NCI-H510A (cell line): Measurements from ENCODE around the gene TPGS2.
A peak's percentile ranks its signal among the peaks of the same experiment; 100 is the strongest.
"Not testable (repeated sequence)": the region's sequence is repeated elsewhere in the genome, so short reads cannot be mapped to it uniquely, and the experiment has no call there.

Experiments used
- DNase-seq: peaks from one replicate; lab custom pipeline; 2025; lab: John Stamatoyannopoulos, UW

Gene TPGS2

DNA sequence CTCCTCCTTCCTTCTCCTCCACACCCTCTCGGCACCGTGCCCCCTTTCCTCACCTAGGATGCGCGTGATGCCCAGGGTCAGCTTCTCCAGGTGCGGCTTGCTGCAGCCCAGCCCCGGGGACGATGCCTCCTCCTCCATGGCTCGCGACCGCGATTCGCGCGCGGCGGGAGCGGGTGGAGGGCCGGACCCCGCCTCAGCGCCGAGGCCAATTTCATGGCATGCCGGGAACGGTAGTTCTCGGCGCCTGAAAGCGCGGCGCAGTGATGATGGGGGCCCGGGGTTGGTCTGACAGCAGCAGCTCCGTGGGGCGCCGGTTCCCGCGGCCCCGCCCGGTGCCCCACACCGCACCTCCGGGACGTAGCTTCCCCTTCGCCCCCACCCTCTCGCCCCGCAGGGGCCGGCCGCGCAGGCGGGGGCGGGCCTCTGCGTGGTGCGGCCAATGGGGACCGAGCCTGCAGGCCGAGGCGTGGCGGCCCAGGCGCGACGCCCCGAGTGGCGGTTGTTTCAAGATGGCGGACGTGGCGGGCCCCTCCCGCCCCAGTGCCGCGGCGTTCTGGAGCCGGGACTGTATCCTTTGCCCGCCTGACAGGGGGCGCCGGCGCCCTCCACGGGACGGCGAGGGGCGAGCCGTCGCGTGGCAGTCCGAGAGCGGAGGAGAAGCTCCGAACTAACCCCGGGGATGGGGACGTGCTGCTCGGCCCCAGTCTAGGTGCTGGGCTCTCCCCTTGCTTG, at the start of gene TPGS2, which contains the start of gene KIAA1328:
TSS of gene TPGS2 (minus strand) at position 373 of the 732 bp plus-strand sequence. CDS start at position 138, 235 bp downstream.
TSS of gene KIAA1328 (plus strand) at position 498 of the 732 bp plus-strand sequence. CDS start at position 510, 12 bp downstream.
- peak; percentile 88 for DNase-seq

DNA sequence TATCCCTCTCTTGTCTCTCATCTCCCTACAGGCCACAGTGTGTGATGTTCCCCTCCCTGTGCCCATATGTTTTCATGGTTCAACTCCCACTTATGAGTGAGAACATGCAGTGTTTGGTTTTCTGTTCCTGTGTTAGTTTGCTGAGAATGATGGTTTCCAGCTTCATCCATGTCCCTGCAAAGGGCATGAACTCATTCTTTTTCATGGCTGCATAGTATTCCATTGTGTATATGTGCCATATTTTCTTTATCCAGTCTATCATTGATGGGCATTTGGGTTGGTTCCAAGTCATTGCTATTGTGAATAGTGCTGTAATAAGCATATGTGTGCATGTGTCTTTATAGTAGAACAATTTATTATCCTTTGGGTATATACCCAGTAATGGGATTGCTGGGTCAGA, 45.0 kb upstream of the TPGS2 start:
- DNase-seq: not testable (repeated sequence)

- DNase-seq: no peak
Measured at GRCh38 chr18:36872329-36872728, 43.5 kb upstream of the TPGS2 start.

DNA sequence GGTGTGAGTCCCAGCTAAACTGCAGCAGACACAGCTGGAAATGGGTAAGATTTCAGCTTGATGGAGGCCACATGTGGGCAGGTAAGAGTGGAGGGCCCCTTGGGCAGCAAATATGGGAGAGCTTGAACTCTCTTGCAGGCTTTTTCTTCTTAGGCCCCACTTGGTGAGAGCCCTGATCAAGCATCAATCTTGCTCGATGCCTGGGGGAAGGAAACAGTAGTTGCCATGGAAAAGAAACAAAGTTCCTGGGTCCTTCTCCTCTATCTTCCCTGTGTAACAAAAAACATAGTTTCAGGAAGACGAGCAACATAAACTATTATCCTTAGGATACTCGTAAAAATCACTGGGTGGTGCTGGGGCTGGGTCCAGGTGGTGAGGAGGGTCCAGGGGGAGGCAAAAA, 43.0 kb upstream of the TPGS2 start:
- DNase-seq: no peak

DNA sequence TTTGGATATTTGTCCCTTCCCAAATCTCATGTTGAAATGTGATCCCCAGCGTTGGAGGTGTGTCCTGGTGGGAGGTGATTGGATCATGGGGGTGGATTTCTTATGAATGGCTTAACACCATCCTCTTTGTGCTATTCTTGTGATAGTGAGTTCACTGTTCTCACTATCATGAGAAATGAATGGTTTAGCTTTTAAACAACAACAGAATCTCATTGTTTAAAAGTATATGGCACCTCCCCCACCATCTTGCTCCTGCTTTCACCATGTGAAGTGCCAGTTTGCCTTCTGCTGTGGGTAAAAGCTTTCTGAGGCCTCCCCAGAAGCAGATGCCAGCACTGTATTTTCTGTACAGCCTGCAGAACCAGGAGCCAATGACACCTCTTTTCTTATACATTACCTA, 38.3 kb upstream of the TPGS2 start:
- DNase-seq: no peak

- DNase-seq: no peak
Measured at GRCh38 chr18:36862182-36862581, 33.4 kb upstream of the TPGS2 start.

DNA sequence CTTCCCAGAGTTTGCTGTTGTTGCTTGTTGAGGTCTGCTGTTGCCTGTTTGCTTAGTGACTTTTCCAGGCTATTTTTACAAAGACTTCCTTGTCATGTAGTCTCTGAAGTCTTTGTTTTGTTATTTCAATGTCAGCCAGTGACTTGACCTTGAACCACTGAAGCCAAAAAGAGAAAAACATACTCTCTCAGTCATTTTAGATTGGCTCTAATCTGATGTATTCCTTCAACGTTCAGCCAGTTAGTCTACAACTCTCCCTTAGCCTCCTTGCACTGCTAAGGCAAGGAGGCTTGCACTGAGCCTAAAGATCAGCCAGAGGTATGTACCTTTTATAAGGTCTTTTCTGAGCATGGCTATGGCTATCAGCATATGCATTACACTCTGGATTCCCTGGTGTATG, 28.0 kb upstream of the TPGS2 start:
- DNase-seq: no peak

- DNase-seq: no peak
Measured at GRCh38 chr18:36851202-36851590, 22.4 kb upstream of the TPGS2 start.

DNA sequence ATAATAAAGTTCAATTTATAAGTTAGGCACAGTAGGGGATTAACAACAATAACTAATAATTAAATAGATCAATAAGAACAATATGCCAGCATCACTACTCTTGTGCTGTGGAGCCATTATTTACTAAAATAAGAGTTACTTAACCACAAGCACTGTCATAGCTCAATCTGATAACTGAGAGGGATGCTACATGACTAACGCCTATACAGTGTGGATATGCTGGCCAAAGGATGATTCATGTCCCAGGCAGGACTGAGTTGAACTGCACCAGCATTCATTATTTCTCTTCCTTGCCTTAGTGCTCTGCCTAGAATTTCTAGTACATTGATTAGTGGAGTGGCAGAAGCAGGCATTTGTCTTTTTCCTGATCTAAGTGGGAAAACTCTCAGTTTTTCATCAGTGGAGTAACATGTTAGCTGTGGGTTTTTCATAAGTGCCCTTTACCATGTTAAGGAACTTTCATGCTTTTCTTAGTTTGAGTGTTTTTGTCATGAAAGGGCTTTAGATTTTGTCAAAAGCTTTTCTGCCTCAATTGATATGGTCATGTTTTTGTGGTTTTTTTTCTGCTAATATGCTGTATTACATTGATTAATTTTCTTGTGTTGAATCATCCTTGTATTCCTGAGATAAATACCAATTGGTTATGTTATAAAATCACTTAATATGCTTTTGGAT, 21.9 kb upstream of the TPGS2 start:
- DNase-seq: no peak

DNA sequence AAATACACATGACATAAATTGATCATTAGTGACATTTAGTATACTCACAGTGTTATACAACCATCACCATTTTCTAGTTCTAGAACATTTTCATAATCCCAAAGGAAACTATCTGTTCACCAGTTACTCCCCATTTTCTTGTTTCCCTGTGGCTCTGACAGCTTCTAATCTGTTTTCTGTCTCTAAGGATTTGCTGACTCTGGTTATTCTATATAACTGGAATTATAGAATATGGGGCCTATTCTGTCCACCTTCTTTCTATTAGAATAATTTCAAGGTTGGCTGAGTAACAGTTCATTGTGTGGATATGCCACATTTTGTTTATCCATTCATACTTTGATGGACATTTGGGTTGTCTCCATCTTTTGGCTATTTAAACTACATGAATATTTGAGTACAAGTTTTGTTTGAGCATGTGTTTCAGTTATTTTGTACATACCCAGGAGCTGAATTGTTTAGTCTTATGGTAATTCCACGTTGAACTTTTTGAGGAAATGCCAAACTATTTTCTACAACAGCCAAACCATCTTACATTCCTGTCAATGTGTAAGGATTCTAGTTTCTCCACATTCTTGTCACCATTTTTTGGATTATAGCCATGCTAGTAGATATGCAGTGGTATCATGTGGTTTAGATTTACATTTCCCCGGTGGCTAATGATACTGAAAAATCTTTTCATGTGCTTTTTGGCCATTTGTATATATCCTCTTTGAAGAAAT, 20.6 kb upstream of the TPGS2 start:
- DNase-seq: no peak

- DNase-seq: no peak
Measured at GRCh38 chr18:36848609-36849008, 19.8 kb upstream of the TPGS2 start.

DNA sequence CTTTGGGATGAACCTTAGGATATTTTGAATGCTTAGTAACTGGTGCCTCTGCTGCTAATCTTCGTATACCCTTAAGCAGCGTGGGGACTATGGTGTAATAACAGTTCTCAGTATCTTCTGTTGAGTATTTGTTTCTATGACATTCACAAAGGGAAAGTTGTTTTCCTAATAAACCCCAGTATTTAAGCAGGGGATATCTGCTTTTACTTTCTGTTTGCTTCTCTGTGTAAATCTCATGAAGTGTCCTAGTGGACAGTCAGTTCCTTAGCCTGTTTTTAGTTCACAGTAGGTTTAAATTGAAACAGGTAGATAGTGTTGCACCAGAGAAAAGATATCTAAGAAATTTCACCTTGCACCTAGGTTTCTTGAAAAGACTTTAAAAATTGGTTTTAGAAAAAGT, 15.0 kb upstream of the TPGS2 start:
- DNase-seq: no peak

GRCh38 chr18:36843199-36843598, 14.4 kb upstream of the TPGS2 start:
- no peak for DNase-seq

DNA sequence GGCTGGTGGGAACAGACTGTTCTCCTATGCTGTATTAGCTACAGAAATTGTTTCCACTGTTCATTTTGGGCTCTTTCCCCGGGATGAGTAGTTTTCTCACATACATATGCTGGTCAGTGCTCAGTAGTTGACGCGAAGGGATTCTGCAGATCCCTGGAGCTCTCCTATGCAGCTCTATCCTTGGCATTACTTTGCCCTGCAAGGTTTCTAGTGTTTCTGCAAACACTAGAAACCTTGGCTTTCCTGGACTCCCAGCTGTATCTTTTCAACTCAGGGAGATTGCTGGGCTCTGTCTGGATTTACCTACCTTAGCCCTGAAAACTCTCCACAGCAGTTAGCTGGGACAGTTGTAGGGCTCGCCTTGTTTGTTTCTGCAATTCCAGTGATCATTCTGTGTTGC, 11.0 kb upstream of the TPGS2 start:
- no peak for DNase-seq

DNA sequence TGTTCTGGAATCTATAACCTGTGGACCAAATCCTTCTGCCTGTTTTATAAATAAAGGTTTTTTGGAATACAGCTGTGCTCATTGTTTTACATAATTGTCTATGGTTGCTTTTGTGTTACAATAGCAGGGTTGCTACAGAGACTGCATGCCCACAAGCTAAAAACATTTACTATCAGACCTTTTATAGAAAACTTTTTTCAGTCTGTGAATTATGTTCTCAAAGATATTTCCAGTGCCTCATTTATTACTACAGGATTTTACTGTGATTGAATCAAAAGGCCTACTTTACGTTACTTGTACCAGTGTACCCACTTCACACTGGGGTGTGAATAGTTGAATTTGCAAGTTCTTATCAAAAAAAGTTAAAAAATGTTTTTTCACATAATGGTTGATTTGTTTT, 7.1 kb upstream of the TPGS2 start:
- DNase-seq: no peak

DNA sequence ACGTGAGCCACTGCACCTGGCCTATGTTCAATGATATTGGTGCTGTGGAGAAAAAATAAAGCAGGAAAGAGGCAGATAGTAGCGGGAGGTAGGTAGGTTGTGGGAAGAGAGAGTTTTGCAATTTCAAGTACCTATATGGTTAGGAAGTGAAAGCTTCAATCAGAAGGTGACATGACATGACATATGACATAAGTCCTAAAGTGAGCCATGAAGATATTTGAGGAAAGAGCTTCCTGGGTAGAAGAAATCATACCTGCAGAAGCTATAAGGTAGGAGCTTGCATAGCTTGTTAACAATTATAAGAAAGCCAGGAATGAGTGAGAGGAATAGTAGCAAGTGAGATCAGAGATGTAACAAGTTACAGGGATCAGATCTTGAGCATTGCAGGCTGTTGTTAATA, 4.3 kb upstream of the TPGS2 start:
- DNase-seq: no peak

DNA sequence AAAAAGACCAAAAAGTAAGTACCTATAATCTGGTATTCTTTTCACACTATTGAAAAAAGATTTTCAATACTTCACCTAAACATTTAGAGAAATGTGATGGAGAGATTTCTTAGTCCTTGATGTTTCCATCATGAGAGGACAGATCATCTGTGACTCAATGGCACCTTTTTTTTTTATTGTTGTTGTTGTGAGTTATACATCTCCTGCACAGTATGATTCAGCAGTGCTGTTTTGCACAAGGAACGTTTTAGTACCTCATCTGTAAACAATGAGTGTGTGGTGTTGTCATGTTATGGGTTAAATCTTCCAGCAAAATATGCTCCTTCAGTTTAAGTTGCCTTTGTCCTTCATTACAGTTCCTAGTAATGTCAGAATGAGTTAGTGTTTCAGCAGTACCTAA, 2.3 kb upstream of the TPGS2 start:
- DNase-seq: no peak

- DNase-seq: no peak
Measured at GRCh38 chr18:36830158-36830495, 1.3 kb upstream of the TPGS2 start.

GRCh38 chr18:36829362-36830157, 758 bp upstream of the TPGS2 start:
- no peak for DNase-seq

GRCh38 chr18:36828157-36828629, 609 bp downstream of the TPGS2 start:
- no peak for DNase-seq

GRCh38 chr18:36826556-36826955, 2.2 kb downstream of the TPGS2 start:
- no peak for DNase-seq

GRCh38 chr18:36825526-36825925, 3.3 kb downstream of the TPGS2 start:
- DNase-seq: no peak
